Endodermal cell (in vitro differentiated cells): ENCODE measurements around the gene EVX1. TPM values are rescaled to one million over a fixed set of nuclear protein-coding genes. Genes with fewer than 3 reads are reported as not detected.

ENCODE experiments used
- DNase-seq: peaks from one replicate; pipeline ENCODE4 v3.0.0-alpha.2; 2017
- H3K27ac ChIP-seq: 2 replicates; pipeline ENCODE4 v1.5.1; 2013; ENCODE audit warnings: mild to moderate bottlenecking, low read depth, low read length, moderate library complexity
- H3K27me3 ChIP-seq: 2 replicates; pipeline ENCODE4 v1.6.1; 2013; ENCODE audit warnings: mild to moderate bottlenecking, low read length, moderate library complexity; ENCODE audit not compliant: insufficient read depth, control insufficient read depth, poor library complexity, severe bottlenecking
- H3K36me3 ChIP-seq: 2 replicates; pipeline ENCODE4 v1.7.0; 2013; ENCODE audit warnings: mild to moderate bottlenecking, low read length, moderate library complexity; ENCODE audit not compliant: control insufficient read depth, insufficient read depth
- H3K4me1 ChIP-seq: one replicate; pipeline ENCODE4 v1.7.0; 2013; ENCODE audit warnings: low read length; ENCODE audit not compliant: control insufficient read depth, insufficient read depth
- H3K4me3 ChIP-seq: 2 replicates; pipeline ENCODE4 v1.5.1; 2013; ENCODE audit warnings: mild to moderate bottlenecking, low read length, moderate library complexity
- H3K9ac ChIP-seq: 2 replicates; pipeline ENCODE4 v1.6.1; 2013; ENCODE audit warnings: mild to moderate bottlenecking, low read length, moderate library complexity; ENCODE audit not compliant: poor library complexity, severe bottlenecking; ENCODE audit errors: extremely low read depth
- H3K9me3 ChIP-seq: 2 replicates; pipeline ENCODE4 v1.6.1; 2013; ENCODE audit warnings: mild to moderate bottlenecking, low read length, moderate library complexity; ENCODE audit not compliant: control insufficient read depth
- H3K27ac Mint-ChIP-seq: 2 replicates; pipeline ENCODE4 v1.8.0; 2020; ENCODE audit warnings: mixed read lengths
- H3K27me3 Mint-ChIP-seq: 2 replicates; pipeline ENCODE4 v1.8.0; 2021; ENCODE audit warnings: mild to moderate bottlenecking, mixed read lengths; ENCODE audit not compliant: insufficient read depth
- H3K36me3 Mint-ChIP-seq: 2 replicates; pipeline ENCODE4 v1.8.0; 2020; ENCODE audit warnings: low read depth, mixed read lengths
- H3K4me1 Mint-ChIP-seq: 2 replicates; pipeline ENCODE4 v1.8.0; 2020; ENCODE audit warnings: mixed read lengths
- H3K4me3 Mint-ChIP-seq: 2 replicates; pipeline ENCODE4 v1.8.0; 2020; ENCODE audit warnings: mild to moderate bottlenecking, moderate library complexity, mixed read lengths
- H3K9me3 Mint-ChIP-seq: 2 replicates; pipeline ENCODE4 v1.8.0; 2020; ENCODE audit warnings: mild to moderate bottlenecking, mixed read lengths
- WGBS, 2 experiments: methylation state at CpG; one replicate each; pipeline versions ENCODE4 v1.1.5 to v1.1.7; 2013; ENCODE audit warnings: missing lambda C conversion rate in 2 of 2, mixed read lengths in 1 of 2; ENCODE audit not compliant: insufficient coverage in 1 of 2, insufficient read length in 1 of 2; 5-methylcytosine and 5-hydroxymethylcytosine counted together
- total RNA-seq, 2 donors: library from RNA; stranded (reverse); fragmentation: NEBNext Ultra II Directional in 1 of 2; extraction: Animal tissue kit (Norgen Biotek cat#: 25700) in 1 of 2; gene quantifications; 2 replicates in 1 of 2; 3 replicates in 1 of 2; pipeline ENCODE4 v1.2.1, GENCODE V29; 2021
- TF ChIP-seq, protein P1 (sequence below): fragments of 200-600 bp; sonication (generic); conservative IDR thresholded peaks from 2 replicates; pipeline ENCODE4 v1.5.0; 2021; ENCODE audit warnings: antibody characterized with exemption, mild to moderate bottlenecking

Gene EVX1
- total RNA-seq, 2 donors from 2014 or later = 4.9 to 10.7 TPM

DNA sequence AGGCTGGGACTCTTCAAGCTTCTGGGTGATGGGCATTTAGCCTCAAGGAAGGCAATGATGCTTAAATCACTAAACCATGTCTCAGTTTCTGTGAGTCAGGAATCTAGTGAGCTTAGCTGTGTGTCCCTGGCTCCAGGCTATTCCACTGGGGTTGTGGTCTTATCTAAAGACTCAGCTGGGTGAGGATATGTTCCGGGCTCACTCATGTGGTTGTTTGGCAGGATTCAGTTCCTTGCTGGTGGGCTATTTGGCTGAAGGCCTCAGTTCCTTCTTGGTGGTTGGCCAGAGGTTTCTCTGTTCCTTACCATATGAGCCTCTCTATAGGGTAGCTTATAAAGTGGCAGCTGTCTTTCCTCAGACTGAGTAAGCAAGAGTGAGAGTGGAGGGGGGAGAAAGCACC is 12.0 kb downstream of the EVX1 start:
- peaks cover 79% of the 10 kb centered on the region for H3K27me3 Mint-ChIP-seq
- no peak overlapping the region for H3K27ac ChIP-seq
- TF ChIP-seq, protein P1, sequence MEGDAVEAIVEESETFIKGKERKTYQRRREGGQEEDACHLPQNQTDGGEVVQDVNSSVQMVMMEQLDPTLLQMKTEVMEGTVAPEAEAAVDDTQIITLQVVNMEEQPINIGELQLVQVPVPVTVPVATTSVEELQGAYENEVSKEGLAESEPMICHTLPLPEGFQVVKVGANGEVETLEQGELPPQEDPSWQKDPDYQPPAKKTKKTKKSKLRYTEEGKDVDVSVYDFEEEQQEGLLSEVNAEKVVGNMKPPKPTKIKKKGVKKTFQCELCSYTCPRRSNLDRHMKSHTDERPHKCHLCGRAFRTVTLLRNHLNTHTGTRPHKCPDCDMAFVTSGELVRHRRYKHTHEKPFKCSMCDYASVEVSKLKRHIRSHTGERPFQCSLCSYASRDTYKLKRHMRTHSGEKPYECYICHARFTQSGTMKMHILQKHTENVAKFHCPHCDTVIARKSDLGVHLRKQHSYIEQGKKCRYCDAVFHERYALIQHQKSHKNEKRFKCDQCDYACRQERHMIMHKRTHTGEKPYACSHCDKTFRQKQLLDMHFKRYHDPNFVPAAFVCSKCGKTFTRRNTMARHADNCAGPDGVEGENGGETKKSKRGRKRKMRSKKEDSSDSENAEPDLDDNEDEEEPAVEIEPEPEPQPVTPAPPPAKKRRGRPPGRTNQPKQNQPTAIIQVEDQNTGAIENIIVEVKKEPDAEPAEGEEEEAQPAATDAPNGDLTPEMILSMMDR = no peak

DNA sequence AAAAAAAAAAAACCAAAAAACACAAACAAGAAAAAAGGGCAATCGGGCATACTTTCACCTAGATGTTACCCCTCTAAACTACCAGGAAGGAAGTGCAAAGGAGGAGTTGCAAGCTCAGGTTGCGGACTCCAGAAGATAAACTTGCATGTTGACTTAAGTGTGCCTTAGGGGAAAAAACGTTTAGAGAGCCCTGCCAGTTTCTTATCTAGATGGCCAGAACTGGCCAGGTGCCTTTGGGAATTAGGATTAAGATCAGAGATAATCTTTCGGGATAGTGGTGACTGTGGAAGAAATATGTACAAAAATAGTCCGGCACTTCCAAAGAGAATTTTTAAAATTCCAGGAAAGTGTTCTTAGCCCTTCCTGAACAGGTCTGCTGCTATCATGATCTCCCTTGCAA is 17.6 kb downstream of the EVX1 start:
- TF ChIP-seq, protein P1 = no peak
- peaks cover 43% of the 10 kb centered on the region for H3K4me1 Mint-ChIP-seq
- DNase-seq = no peak
- Histone ChIP-seq H3K27ac (no peak overlapping the region), H3K9me3 (no peaks in the 10 kb centered on the region), H3K4me3 (no peak overlapping the region), H3K9ac (no peak overlapping the region), H3K36me3 (no peaks in the 10 kb centered on the region), H3K27me3 (peaks cover 40% of the 10 kb centered on the region), H3K4me1 (peaks cover 3% of the 10 kb centered on the region)
- no peaks in the 10 kb centered on the region for H3K36me3 Mint-ChIP-seq
- no peak overlapping the region for H3K4me3 Mint-ChIP-seq
- 74 to 77% methylated on average over 5 of the region's 5 CpGs for WGBS, 2 experiments
- H3K27ac Mint-ChIP-seq = no peak overlapping the region
- no peaks in the 10 kb centered on the region for H3K9me3 Mint-ChIP-seq
- peaks cover 42% of the 10 kb centered on the region for H3K27me3 Mint-ChIP-seq

More for the DNA sequence above, 12.0 kb downstream of the EVX1 start:
- Mint-ChIP-seq H3K36me3 (no peaks in the 10 kb centered on the region), H3K4me1 (peaks cover 40% of the 10 kb centered on the region), H3K4me3 (no peak overlapping the region), H3K27ac (no peak overlapping the region), H3K9me3 (no peaks in the 10 kb centered on the region)
- DNase-seq = no peak
- Histone ChIP-seq H3K4me3 (no peak overlapping the region), H3K9ac (no peak overlapping the region), H3K9me3 (no peaks in the 10 kb centered on the region), H3K27me3 (peaks cover 83% of the 10 kb centered on the region), H3K4me1 (peaks cover 3% of the 10 kb centered on the region), H3K36me3 (no peaks in the 10 kb centered on the region)
- WGBS, 2 experiments = 80 to 100% methylated on average over 1 of the region's 1 CpG

DNA sequence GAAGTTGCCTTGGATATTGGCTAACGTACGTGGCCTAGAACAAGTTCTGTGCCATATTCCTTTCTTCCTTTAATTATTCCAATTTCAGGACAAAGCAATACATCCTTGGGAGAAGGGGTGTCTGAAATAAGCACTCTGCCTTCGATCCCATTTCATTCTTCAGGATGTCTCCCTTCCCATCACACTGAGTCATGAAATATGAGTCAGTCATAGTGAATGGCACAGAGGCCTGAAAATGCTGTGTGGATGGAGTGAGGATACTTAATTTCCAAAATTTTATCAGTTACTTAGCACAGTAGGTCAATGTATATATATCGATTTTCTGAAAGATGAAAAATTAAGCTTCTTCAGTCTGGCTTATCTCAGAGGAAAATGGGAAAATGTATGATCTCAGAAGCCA is 19.5 kb downstream of the EVX1 start:
- H3K27ac Mint-ChIP-seq = no peak overlapping the region
- peaks cover 22% of the 10 kb centered on the region for H3K27me3 ChIP-seq
- no peak overlapping the region for H3K4me3 Mint-ChIP-seq
- H3K9ac ChIP-seq = no peak overlapping the region
- no peak overlapping the region for H3K4me3 ChIP-seq
- peaks cover 29% of the 10 kb centered on the region for H3K27me3 Mint-ChIP-seq
- H3K36me3 Mint-ChIP-seq = no peaks in the 10 kb centered on the region
- H3K4me1 Mint-ChIP-seq = peaks cover 35% of the 10 kb centered on the region
- DNase-seq = no peak
- TF ChIP-seq, protein P1 = no peak
- H3K36me3 ChIP-seq = no peaks in the 10 kb centered on the region
- H3K4me1 ChIP-seq = peaks cover 3% of the 10 kb centered on the region
- H3K9me3 Mint-ChIP-seq = no peaks in the 10 kb centered on the region
- WGBS, 2 experiments = 89 to 98% methylated on average over 1 to 4 of the region's 4 CpGs
- no peaks in the 10 kb centered on the region for H3K9me3 ChIP-seq
- H3K27ac ChIP-seq = no peak overlapping the region
